K562 (cell line): ENCODE results near the gene DTNB.

Source experiments
- BHLHE40 ChIP-seq: IDR thresholded peaks from 2 replicates; pipeline ENCODE4 v1.6.1; 2011; ENCODE audit warnings: low read length, improper control_type of control experiment
- POLR2A ChIP-seq: fragments of 450-650 bp; conservative IDR thresholded peaks from 2 replicates; pipeline ENCODE4 v1.6.1; 2016
- POLR2AphosphoS5 ChIP-seq: IDR thresholded peaks from 2 replicates; pipeline ENCODE4 v1.6.1; 2011; ENCODE audit warnings: mild to moderate bottlenecking, low read depth, low read length, moderate library complexity; ENCODE audit not compliant: control insufficient read depth, insufficient read depth
- TOE1 ChIP-seq, 2 experiments: fragments of 450-650 bp in 1 of 2; sonication (generic) in 1 of 2; formaldehyde crosslinking in 1 of 2; IDR thresholded peaks; 2 replicates each; pipeline versions ENCODE4 v1.7.1 to v1.8.0; 2016 to 2022; ENCODE audit warnings: borderline replicate concordance in 2 of 2, mild to moderate bottlenecking in 2 of 2, antibody characterized with exemption in 1 of 2, inconsistent platforms in 1 of 2, low read depth in 1 of 2, missing genetic modification reagents in 1 of 2, moderate library complexity in 1 of 2
- TF ChIP-seq, protein P1 (sequence below): fragments of 150-350 bp; IDR thresholded peaks from 2 replicates; pipeline ENCODE4 v1.6.1; 2014; ENCODE audit warnings: low read depth, mild to moderate bottlenecking, low read length, borderline replicate concordance
- TF ChIP-seq, protein P2 (sequence below), 2 experiments: fragments of 450-650 bp; formaldehyde crosslinking in 1 of 2; IDR thresholded peaks; 2 replicates each; pipeline versions ENCODE4 v1.4.0 to v1.6.1; 2014 to 2020; ENCODE audit warnings: mild to moderate bottlenecking in 2 of 2, borderline replicate concordance in 1 of 2, low read depth in 1 of 2

DNA sequence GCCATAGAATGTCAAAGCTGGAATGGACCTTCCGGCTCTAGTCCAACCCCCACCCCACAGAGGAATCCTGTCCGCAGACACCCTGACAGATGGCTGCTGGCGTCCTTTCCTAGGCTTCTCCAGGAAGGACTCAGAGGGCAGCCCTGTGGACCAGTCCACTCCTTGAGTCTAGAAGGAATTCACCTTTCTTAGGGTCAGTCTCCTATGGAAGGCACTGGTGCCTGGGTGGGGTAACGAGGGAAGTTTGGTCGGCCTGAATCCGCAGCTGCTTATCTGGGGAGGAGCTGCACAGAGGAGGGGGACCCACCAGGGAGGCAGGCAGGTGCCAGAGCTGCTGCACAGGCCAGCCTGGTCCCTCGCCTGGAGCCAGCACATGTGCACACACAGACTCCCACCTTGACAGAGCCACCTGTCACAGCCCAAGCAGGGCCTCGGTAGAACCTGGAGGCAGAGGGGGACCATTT lies 334.1 kb downstream of the DTNB start:
- TF ChIP-seq, protein P1, sequence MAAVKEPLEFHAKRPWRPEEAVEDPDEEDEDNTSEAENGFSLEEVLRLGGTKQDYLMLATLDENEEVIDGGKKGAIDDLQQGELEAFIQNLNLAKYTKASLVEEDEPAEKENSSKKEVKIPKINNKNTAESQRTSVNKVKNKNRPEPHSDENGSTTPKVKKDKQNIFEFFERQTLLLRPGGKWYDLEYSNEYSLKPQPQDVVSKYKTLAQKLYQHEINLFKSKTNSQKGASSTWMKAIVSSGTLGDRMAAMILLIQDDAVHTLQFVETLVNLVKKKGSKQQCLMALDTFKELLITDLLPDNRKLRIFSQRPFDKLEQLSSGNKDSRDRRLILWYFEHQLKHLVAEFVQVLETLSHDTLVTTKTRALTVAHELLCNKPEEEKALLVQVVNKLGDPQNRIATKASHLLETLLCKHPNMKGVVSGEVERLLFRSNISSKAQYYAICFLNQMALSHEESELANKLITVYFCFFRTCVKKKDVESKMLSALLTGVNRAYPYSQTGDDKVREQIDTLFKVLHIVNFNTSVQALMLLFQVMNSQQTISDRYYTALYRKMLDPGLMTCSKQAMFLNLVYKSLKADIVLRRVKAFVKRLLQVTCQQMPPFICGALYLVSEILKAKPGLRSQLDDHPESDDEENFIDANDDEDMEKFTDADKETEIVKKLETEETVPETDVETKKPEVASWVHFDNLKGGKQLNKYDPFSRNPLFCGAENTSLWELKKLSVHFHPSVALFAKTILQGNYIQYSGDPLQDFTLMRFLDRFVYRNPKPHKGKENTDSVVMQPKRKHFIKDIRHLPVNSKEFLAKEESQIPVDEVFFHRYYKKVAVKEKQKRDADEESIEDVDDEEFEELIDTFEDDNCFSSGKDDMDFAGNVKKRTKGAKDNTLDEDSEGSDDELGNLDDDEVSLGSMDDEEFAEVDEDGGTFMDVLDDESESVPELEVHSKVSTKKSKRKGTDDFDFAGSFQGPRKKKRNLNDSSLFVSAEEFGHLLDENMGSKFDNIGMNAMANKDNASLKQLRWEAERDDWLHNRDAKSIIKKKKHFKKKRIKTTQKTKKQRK = no peak
- TF ChIP-seq POLR2A (no peak), BHLHE40 (no peak), POLR2AphosphoS5 (no peak), TOE1 (IDR thresholded peaks at IDR 0.05; ENCODE audit: borderline replicate concordance) (no peak), TOE1 (CRISPR knock-in tag; IDR thresholded peaks at IDR 0.05; ENCODE audit: borderline replicate concordance, low read depth) (no peak)
- TF ChIP-seq, protein P2, sequence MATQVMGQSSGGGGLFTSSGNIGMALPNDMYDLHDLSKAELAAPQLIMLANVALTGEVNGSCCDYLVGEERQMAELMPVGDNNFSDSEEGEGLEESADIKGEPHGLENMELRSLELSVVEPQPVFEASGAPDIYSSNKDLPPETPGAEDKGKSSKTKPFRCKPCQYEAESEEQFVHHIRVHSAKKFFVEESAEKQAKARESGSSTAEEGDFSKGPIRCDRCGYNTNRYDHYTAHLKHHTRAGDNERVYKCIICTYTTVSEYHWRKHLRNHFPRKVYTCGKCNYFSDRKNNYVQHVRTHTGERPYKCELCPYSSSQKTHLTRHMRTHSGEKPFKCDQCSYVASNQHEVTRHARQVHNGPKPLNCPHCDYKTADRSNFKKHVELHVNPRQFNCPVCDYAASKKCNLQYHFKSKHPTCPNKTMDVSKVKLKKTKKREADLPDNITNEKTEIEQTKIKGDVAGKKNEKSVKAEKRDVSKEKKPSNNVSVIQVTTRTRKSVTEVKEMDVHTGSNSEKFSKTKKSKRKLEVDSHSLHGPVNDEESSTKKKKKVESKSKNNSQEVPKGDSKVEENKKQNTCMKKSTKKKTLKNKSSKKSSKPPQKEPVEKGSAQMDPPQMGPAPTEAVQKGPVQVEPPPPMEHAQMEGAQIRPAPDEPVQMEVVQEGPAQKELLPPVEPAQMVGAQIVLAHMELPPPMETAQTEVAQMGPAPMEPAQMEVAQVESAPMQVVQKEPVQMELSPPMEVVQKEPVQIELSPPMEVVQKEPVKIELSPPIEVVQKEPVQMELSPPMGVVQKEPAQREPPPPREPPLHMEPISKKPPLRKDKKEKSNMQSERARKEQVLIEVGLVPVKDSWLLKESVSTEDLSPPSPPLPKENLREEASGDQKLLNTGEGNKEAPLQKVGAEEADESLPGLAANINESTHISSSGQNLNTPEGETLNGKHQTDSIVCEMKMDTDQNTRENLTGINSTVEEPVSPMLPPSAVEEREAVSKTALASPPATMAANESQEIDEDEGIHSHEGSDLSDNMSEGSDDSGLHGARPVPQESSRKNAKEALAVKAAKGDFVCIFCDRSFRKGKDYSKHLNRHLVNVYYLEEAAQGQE (IDR thresholded peaks at IDR 0.05; ENCODE audit: borderline replicate concordance) = no peak
- TF ChIP-seq, protein P2 (CRISPR knock-in tag; IDR thresholded peaks at IDR 0.05; ENCODE audit: low read depth) = no peak
